ENCODE measurements around the gene CADPS.

DNA sequence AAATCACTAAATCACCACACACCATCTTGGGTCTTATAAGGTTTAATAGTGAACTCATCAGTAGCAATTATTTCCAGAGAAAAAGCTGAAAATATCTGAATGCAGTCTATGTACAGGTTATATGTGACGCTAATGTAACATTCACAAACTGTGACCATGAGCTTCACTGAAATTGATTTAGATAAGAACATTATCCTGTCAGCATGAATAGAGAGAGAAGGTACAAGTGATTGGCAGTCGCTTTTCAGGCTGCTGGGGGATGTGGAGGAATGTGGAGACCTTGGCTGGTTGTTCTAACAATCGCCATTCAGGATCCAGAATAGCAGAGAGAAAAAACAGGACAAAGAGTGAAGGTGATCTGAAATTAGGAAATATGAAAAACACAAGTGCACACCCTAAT is 98.1 kb downstream of the CADPS start:
- TF ChIP-seq, protein P1, sequence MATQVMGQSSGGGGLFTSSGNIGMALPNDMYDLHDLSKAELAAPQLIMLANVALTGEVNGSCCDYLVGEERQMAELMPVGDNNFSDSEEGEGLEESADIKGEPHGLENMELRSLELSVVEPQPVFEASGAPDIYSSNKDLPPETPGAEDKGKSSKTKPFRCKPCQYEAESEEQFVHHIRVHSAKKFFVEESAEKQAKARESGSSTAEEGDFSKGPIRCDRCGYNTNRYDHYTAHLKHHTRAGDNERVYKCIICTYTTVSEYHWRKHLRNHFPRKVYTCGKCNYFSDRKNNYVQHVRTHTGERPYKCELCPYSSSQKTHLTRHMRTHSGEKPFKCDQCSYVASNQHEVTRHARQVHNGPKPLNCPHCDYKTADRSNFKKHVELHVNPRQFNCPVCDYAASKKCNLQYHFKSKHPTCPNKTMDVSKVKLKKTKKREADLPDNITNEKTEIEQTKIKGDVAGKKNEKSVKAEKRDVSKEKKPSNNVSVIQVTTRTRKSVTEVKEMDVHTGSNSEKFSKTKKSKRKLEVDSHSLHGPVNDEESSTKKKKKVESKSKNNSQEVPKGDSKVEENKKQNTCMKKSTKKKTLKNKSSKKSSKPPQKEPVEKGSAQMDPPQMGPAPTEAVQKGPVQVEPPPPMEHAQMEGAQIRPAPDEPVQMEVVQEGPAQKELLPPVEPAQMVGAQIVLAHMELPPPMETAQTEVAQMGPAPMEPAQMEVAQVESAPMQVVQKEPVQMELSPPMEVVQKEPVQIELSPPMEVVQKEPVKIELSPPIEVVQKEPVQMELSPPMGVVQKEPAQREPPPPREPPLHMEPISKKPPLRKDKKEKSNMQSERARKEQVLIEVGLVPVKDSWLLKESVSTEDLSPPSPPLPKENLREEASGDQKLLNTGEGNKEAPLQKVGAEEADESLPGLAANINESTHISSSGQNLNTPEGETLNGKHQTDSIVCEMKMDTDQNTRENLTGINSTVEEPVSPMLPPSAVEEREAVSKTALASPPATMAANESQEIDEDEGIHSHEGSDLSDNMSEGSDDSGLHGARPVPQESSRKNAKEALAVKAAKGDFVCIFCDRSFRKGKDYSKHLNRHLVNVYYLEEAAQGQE (IDR thresholded peaks at IDR 0.05; ENCODE audit: insufficient read depth in 1 of 2, low read depth in 2 of 2, low read length in 1 of 2): no peak
- TF ChIP-seq, protein P2, sequence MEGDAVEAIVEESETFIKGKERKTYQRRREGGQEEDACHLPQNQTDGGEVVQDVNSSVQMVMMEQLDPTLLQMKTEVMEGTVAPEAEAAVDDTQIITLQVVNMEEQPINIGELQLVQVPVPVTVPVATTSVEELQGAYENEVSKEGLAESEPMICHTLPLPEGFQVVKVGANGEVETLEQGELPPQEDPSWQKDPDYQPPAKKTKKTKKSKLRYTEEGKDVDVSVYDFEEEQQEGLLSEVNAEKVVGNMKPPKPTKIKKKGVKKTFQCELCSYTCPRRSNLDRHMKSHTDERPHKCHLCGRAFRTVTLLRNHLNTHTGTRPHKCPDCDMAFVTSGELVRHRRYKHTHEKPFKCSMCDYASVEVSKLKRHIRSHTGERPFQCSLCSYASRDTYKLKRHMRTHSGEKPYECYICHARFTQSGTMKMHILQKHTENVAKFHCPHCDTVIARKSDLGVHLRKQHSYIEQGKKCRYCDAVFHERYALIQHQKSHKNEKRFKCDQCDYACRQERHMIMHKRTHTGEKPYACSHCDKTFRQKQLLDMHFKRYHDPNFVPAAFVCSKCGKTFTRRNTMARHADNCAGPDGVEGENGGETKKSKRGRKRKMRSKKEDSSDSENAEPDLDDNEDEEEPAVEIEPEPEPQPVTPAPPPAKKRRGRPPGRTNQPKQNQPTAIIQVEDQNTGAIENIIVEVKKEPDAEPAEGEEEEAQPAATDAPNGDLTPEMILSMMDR (IDR thresholded peaks at IDR 0.05): no peak
- TF ChIP-seq TCF7L2 (IDR thresholded peaks at IDR 0.05; ENCODE audit: low read depth, low read length) (no peak), POLR2AphosphoS5 (IDR thresholded peaks at IDR 0.05; ENCODE audit: low read depth, low read length) (no peak)
